ENCODE results near the gene SOX6. TPM values are rescaled to one million over a fixed set of nuclear protein-coding genes. Genes with fewer than 3 reads are reported as not detected.

Gene SOX6
- total and polyA plus RNA-seq, 2 of the 13 experiments (the other 11 are each of a cell fraction or from before 2014, with no cell fraction given), result 2.6 to 11.2 TPM

GRCh38 chr11:16007514-16007913 lies 348.8 kb downstream of the SOX6 start (continued):
- TF ChIP-seq PRDM4 (CRISPR knock-in tag; IDR thresholded peaks at IDR 0.05; ENCODE audit: borderline replicate concordance) (no peak), DPF2 (CRISPR knock-in tag; IDR thresholded peaks at IDR 0.05; ENCODE audit: borderline replicate concordance, low read depth) (no peak), CBX1 (IDR thresholded peaks at IDR 0.05; ENCODE audit: low read depth) (no peak), ZNF784 (CRISPR knock-in tag; IDR thresholded peaks at IDR 0.05; ENCODE audit: borderline replicate concordance) (no peak), JARID2 (CRISPR knock-in tag; IDR thresholded peaks at IDR 0.05; ENCODE audit: insufficient replicate concordance) (no peak), FOSL1 (CRISPR knock-in tag; IDR thresholded peaks at IDR 0.05; ENCODE audit: borderline replicate concordance) (no peak), ZNF543 (CRISPR knock-in tag; IDR thresholded peaks at IDR 0.05) (no peak)

- FAIRE-seq, result no peak
- Histone ChIP-seq H3K4me2 (ENCODE audit: low read depth, low read length) (no peak overlapping the region), H4K20me1 (ENCODE audit: insufficient read depth, low read length) (no peaks in the 10 kb centered on the region), H3K4me1 (ENCODE audit: insufficient read depth, low read length) (peaks cover 22% of the 10 kb centered on the region), H3K27me3 (ENCODE audit: control insufficient read depth in 1 of 2, insufficient read depth in 2 of 2, low read length in 2 of 2) (no peaks in the 10 kb centered on the region), H3K4me3 (replicated peaks in 1 of 3; ENCODE audit: insufficient read depth in 1 of 3, low read depth in 2 of 3, low read length in 3 of 3) (no peak overlapping the region), H3K9ac (ENCODE audit: insufficient read depth, low read depth, low read length) (no peak overlapping the region), H3K79me2 (ENCODE audit: insufficient read depth, low read length) (no peaks in the 10 kb centered on the region), H3K9me3 (ENCODE audit: low read length) (no peaks in the 10 kb centered on the region), H3K36me3 (replicated peaks in 1 of 2; ENCODE audit: control insufficient read depth in 1 of 2, insufficient read depth in 2 of 2, low read length in 2 of 2) (no peaks in the 10 kb centered on the region), H2AFZ (ENCODE audit: low read length) (no peak overlapping the region), H3K27ac (ENCODE audit: extremely low read length, insufficient read depth, low read length) (no peak overlapping the region)
- ChIA-PET POLR2A (no interaction called here), CTCF (ENCODE audit: low intra/inter-chr PET ratio, low total read pairs) (no interaction called here)
- ATAC-seq, result no peak
- BruUV-seq (replicated peaks), result no TSS peak
- intact Hi-C loops (cut with micrococcal nuclease; ENCODE audit: unreplicated experiment), result no loop called here
- no peak for DNase-seq (ENCODE audit: low spot score)
- 87% methylated on average over 1 of the region's 1 CpG for WGBS (ENCODE audit: low lambda C conversion rate)
- no peak for TF ChIP-seq SYNCRIP (IDR thresholded peaks at IDR 0.05; ENCODE audit: insufficient read depth, low read depth, low read length)
- TF ChIP-seq MEIS2 (CRISPR knock-in tag; IDR thresholded peaks at IDR 0.05), result no peak
- TF ChIP-seq HNRNPLL (IDR thresholded peaks at IDR 0.05; ENCODE audit: low read depth, low read length, poor library complexity, severe bottlenecking), result no peak
- TF ChIP-seq NFAT5 (CRISPR knock-in tag; IDR thresholded peaks at IDR 0.05), result no peak
- in situ Hi-C loops (cut with HindIII; ENCODE audit: extremely low pct_ligation_motif_present, low pct_unique_long_range_greater_than_20kb), result no loop called here
These were observed 353.4 kb downstream of the SOX6 start for GRCh38 chr11:16002942-16003341.
